Jurkat, Clone E6-1 (cell line): ENCODE results near the gene F7. TPM values are rescaled to one million over a fixed set of nuclear protein-coding genes. Genes with fewer than 3 reads are reported as not detected.
"Not testable (repeated sequence)": the region's sequence is repeated elsewhere in the genome, so short reads cannot be mapped to it uniquely, and the experiment has no call there.

Source experiments
- DNase-seq: peaks from one replicate; pipeline ENCODE4 v3.0.0-alpha.2; 2011; ENCODE audit warnings: low read depth, low spot score
- H3K4me3 ChIP-seq: 2 replicates; pipeline ENCODE4 v1.5.1; 2011; ENCODE audit warnings: mild to moderate bottlenecking, low read length, control low read depth, moderate library complexity
- polyA plus RNA-seq: library from polyadenylated mRNA; unstranded; fragments of >200 nt; gene quantifications from one replicate; pipeline ENCODE4 v1.2.1, GENCODE V29; 2012; ENCODE audit warnings: missing spikeins; ENCODE audit not compliant: insufficient read length, insufficient read depth

The F7 gene
- not detected for polyA plus RNA-seq

DNA sequence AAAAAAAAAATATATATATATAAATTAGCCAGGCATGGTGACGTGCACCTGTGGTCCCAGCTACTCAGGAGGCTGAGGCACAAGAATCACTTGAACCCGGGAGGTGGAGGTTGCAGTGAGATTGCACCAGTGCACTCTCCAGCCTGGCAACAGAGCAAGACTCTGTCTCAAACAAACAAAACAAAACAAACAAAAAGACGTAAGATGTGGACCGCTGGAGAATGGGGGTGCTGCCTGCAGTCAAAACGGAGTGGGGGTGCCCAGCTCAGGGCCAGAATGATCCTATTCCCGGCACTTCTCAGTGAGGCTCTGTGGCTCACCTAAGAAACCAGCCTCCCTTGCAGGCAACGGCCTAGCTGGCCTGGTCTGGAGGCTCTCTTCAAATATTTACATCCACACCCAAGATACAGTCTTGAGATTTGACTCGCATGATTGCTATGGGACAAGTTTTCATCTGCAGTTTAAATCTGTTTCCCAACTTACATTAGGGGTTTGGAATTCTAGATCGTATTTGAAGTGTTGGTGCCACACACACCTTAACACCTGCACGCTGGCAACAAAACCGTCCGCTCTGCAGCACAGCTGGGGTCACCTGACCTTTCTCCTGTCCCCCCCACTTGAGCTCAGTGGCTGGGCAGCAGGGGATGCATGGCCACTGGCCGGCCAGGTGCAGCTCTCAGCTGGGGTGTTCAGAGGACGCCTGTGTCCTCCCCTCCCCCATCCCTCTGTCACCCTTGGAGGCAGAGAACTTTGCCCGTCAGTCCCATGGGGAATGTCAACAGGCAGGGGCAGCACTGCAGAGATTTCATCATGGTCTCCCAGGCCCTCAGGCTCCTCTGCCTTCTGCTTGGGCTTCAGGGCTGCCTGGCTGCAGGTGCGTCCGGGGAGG is at the start of gene F7:
Gene F7, plus strand, starts transcription at position 760 of the 889 bp plus-strand sequence. Its CDS starts 51 bp downstream, at position 811.
- DNase-seq = no peak
- no peak within 1 kb of the TSS for H3K4me3 ChIP-seq

GRCh38 chr13:113057084-113057483 is 48.5 kb upstream of the F7 start:
- no peak for DNase-seq
- no peak overlapping the region for H3K4me3 ChIP-seq

DNA sequence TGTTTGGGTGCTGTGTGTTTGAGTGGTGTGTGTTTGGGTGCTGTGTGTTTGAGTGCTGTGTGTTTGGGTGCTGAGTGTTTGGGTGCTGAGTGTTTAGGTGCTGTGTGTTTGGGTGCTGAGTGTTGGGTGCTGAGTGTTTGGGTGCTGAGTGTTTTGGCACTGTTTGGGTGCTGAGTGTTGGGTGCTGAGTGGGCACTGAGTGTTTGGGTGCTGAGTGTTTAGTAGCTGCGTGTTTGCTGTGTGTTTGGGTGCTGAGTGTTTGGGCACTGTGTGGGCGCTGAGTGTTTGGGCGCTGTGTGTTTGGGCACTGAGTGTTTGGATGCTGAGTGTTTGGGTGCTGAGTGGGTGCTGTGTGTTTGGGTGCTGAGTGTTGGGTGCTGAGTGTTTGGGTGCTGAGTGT is 48.0 kb upstream of the F7 start:
- not testable (repeated sequence) for DNase-seq, H3K4me3 ChIP-seq

- no peak overlapping the region for H3K4me3 ChIP-seq
- DNase-seq = no peak
These were observed 47.2 kb upstream of the F7 start for GRCh38 chr13:113058129-113058987.

DNA sequence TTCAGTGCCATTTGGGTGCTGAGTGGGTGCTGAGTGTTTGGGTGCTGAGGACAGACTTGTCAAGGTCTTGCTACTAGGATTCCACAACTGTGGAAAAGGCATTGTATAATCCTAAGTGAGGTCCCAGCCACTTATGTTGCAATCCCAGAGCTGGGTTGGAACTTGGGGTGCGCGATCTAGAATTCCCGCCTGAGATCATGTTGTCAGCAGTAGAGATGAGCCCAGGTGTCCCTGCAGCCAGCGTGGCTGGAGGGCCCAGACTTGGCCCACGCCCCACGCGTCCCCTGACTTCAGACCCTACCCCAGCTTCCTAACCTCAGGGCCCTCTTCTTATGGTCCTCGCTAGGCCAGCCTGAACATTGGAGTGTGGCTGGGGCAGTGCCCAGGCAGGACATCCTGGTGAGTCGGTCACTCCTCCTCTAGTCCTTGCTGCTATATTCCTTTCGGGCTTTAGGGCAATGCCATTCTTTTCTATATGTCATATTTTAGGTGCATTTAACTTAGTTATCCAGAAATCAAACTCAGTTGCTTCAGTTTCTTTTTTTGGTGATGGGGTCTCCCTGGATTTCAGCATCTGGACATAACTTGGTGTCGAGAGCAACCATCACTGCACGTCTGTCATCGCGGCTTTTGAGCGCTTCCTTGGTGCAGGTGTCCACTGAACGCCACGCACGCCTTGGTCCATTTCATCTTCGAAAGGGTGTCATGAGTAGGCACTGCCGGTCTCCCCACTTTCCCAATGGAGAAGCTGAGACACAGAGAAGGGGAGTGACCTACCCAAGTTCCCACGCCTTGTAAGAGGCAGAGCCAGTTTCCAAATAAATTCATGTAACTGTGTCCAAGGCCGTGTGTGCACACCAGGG is 46.4 kb upstream of the F7 start:
- no peak overlapping the region for H3K4me3 ChIP-seq
- DNase-seq = no peak

GRCh38 chr13:113059891-113060290 is 45.7 kb upstream of the F7 start:
- H3K4me3 ChIP-seq = no peak overlapping the region
- DNase-seq = no peak

DNA sequence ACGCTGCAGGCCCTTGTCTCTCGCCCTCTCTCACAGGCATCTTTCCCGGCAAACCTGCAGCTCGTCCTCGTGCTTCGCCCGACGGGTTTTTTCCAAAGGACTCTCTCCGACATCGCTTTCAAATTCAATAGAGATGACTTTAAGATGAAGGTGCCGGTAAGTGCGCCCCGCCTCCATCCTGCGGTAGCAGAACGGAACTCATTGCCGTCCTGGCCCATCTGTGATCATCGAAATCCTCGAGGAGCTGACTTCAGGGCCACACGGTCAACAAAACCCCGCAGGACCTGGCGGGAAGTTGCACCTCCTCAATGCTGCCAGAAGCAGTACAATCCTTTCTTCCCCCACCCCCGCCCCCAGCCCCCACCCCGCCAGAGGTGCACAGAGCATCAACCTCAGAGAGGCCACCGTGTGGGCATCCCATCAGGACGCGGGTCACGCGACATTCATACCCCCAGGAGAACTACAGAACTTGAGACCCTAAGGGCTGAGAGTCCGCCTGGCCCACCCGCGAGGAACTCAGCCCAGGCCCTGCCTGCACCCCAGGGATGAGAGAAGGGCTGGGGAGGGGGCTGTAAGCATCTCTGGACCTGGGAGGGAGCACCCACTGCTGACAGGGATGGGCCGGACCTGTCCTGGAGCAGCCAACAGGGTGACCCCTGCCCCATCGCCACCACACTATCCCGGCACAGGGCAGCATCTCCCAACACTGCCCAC is 44.9 kb upstream of the F7 start:
- H3K4me3 ChIP-seq = no peak overlapping the region
- DNase-seq = no peak

GRCh38 chr13:113061271-113061625 is 44.3 kb upstream of the F7 start:
- no peak for DNase-seq
- H3K4me3 ChIP-seq = no peak overlapping the region

GRCh38 chr13:113061796-113062425 is 43.7 kb upstream of the F7 start:
- DNase-seq = no peak
- no peak overlapping the region for H3K4me3 ChIP-seq

DNA sequence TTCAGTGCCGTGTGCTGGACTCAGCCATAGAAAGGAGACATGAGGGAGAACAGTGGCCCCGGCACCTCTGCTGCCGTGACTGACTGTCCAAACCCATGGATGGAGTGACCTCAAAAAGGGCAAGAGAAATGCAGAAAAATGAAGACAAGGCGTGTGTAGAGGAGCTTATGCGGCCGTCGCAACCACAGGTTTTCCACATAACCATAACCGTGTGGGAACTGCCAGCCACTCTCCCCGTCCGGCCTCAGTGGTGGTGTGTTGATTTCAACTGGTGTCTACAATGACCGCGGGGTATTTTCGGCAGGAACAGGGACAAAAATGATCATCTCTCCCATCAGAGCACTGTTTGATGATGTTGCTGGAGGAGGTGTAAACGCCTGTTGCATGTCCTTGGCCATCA is 42.9 kb upstream of the F7 start:
- DNase-seq = no peak
- no peak overlapping the region for H3K4me3 ChIP-seq

DNA sequence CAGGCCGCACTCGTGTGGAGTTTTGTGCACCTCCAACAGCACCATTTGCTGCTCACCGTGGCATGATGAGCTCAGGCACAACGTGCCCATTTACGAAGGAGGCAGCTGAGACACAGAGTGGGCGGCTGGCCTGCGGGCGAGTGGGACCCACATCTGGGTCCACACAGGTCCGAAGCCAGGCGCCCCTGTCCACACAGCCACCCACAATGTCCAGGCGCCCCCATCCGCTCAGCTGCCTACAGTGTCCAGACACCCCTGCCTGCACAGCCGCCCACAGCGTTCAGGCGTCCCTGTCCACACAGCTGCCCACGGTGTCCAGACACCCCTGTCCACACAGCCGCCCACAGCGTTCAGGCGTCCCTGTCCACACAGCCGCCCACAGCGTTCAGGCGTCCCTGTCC is 42.5 kb upstream of the F7 start:
- no peak overlapping the region for H3K4me3 ChIP-seq
- DNase-seq = no peak

GRCh38 chr13:113064000-113064533 is 41.5 kb upstream of the F7 start:
- no peak for DNase-seq
- H3K4me3 ChIP-seq = no peak overlapping the region

- DNase-seq = no peak
- no peak overlapping the region for H3K4me3 ChIP-seq
These were observed 40.8 kb upstream of the F7 start for GRCh38 chr13:113064534-113065405.

DNA sequence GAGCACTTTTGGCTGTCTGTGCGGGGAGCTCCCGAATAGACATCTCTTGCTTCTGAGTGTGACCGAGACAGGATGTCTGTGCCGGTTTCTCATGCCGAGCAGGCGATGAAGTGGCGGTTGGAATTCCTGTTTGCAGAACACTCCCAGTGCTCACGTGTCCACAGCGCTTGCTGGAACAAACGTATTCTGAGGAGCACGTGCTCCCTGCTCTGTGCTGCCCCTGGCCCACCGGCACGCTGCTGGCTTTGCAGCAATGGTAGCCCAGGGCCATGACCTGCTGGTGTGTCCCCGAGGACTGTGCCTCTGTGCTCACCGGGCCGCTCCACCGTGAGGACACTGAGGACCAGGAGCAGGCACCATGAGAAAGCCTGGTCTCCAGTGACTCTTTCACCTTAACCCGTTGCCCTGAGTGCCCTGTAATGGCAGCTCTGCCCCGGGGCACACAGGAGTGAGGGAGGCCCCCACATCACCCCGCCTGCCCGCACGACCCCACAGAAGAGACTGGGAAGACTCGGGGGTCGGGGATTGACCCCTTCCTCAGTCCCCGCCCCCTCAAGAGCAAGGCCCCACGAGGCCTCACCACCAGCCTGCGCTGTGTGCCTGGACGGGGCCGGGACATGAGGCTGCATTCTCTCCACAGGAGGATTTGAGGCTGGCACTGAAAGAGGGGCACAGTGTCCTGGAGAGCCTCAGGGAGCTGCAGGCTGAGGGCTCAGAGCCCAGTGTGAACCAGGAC is 40.0 kb upstream of the F7 start:
- no peak for DNase-seq
- H3K4me3 ChIP-seq = no peak overlapping the region

GRCh38 chr13:113066142-113066455 is 39.5 kb upstream of the F7 start:
- H3K4me3 ChIP-seq = no peak overlapping the region
- no peak for DNase-seq

GRCh38 chr13:113066746-113067145 is 38.8 kb upstream of the F7 start:
- H3K4me3 ChIP-seq = no peak overlapping the region

More at GRCh38 chr13:113066746-113067145, 38.8 kb upstream of the F7 start:
- no peak for DNase-seq
